GM12873 (cell line): ENCODE measurements around the gene TTC29.

Experiments used
- CTCF ChIP-seq: IDR thresholded peaks from 2 replicates; pipeline ENCODE4 v1.5.1; 2012; ENCODE audit warnings: low read depth, mild to moderate bottlenecking, moderate library complexity, low read length, control low read depth; ENCODE audit not compliant: insufficient read depth; ENCODE audit errors: missing control alignments

The TTC29 gene

DNA sequence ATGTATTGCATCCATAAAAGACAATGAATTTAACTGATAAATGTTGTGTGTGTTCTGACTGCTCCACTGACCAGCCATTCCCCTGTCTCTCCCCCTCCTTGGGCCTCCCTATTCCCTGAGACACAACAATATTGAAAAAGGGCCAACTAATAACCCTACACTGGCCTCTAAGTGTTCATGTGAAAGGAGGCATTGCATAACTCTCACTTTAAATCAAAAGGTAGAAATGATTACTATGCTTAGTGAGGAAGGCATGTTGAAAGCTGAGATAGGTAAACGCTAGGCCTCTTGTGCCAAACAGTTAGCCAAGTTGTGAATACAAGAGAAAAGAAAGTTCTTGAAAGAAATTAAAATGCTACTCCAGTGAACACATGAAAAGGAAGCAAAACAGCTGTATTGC is 154.2 kb downstream of the TTC29 start:
- TF ChIP-seq CTCF: no peak

GRCh38 chr4:146790515-146790914 is 155.1 kb downstream of the TTC29 start:
- no peak for TF ChIP-seq CTCF

GRCh38 chr4:146787731-146788130 is 157.9 kb downstream of the TTC29 start:
- no peak for TF ChIP-seq CTCF

DNA sequence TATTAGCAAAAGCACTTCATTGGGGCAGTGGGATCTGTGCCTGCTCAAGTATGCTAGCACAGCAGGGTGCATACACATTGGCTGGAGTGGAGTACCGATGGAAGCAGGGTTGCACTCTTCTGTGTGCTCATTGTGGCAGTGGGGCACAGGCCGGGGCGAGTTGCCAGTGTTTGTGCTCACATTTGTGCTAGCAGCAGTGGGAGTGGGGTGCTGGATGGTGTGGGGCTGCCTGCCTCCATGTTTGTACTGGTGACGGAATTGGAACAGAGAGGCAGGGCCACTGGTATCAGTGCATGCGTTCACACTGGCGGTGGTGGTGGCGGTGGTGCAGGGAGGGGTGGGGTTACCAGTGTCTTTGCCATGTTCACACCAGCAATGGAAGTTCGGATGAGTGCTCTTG is 169.0 kb downstream of the TTC29 start:
- no peak for TF ChIP-seq CTCF

DNA sequence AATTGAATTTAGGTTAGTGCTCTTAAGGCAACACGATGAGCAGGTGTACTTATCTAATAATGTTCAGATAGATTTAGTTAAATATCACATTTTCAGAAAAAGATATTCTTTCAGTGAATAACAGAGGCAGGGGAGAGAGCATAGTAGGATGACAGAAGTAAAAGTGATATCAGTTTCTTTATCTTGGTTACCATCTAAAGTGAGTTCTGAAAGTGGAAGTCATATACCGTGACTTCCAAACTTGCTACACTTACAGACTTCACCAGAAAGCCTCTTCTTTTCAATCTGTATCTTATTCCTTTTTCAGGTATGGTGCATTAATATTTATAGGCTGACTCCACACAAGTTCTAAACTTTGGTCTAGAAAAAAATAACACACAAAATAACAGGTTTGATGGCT is 182.1 kb downstream of the TTC29 start:
- no peak for TF ChIP-seq CTCF

DNA sequence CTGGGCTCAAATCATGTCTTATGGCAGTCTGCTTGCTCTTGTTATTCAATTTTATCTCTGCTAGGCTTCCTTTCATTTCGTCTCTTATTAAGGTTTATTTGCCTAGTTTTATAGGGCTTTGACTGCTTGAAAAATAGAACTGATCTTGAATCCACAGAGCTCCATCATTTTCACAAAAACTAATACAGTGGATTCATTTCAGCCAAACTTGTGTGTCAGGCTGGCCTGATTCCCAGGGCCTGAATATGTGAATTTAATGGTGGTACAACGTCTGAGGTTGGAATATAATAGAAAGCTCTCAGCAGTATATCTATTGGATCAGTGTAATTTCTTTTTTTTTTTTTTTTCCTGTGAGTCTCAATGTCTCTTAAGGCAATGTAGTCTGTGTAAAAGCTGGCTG is 183.6 kb downstream of the TTC29 start:
- no peak for TF ChIP-seq CTCF

- TF ChIP-seq CTCF: no peak
Measured at GRCh38 chr4:146742416-146742815, 203.2 kb downstream of the TTC29 start.
